ENCODE measurements around the gene VPS37D. TPM values are rescaled to one million over a fixed set of nuclear protein-coding genes. Genes with fewer than 3 reads are reported as not detected.
A peak's percentile ranks its signal among the peaks of the same experiment; 100 is the strongest.
"Not testable (repeated sequence)": the region's sequence is repeated elsewhere in the genome, so short reads cannot be mapped to it uniquely, and the experiment has no call there.

Gene VPS37D
- total RNA-seq, 2 donors from 2014 or later = 0.15 to 0.48 TPM

DNA sequence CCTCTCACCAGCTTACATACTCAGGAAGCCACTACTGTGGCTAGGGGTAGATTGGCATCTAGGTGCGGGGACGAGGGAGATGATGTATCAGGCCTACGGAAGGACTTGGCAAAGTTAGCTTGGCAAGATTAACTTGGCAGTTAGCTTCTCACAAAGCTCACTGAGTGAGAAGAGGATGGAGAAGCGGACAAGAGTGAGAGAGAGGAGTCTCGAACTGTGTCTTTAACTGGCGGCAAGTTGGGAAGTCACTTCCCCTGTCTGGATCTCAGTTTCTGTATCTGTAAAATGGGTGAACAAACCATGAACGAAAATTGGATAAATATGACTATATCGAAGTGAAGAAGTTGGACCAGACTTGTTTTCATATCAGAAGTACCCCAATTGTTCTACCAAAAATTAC, 33.8 kb upstream of the VPS37D start:
- Mint-ChIP-seq H3K27me3 (peaks cover 36% of the 10 kb centered on the region), H3K27ac (no peak overlapping the region), H3K9me3 (no peaks in the 10 kb centered on the region), H3K4me1 (no peaks in the 10 kb centered on the region), H3K4me3 (no peak overlapping the region), H3K36me3 (ENCODE audit: low read depth) (no peaks in the 10 kb centered on the region)
- no peak for ATAC-seq (replicated peaks)

- no peaks in the 10 kb centered on the region for H3K9me3 Mint-ChIP-seq
- no peaks in the 10 kb centered on the region for H3K4me1 Mint-ChIP-seq
- ATAC-seq (replicated peaks) = no peak
- no peak overlapping the region for H3K4me3 Mint-ChIP-seq
- no peak overlapping the region for H3K27ac Mint-ChIP-seq
- H3K27me3 Mint-ChIP-seq = peaks cover 29% of the 10 kb centered on the region
- no peaks in the 10 kb centered on the region for H3K36me3 Mint-ChIP-seq (ENCODE audit: low read depth)
Observed at GRCh38 chr7:73635428-73636200, 32.0 kb upstream of the VPS37D start.

DNA sequence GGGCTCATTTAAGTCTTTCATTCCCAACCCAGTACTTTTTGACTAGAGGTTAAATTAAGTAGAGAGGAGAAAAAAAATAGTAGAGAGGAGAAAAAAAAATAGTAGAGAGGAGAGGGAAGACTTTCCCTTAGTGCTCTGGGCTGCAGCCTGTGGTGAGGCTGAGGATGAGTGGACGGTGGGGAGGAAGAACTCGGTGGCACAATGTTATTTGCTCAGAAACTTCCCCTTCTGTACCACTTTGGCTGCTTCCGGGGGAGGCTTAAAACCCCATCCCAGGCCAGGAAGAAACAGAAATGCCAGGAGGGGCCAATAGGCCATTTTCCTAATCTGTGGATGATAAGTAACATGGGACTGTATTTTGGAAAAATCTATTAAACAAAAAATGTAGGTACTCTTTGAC, 28.7 kb upstream of the VPS37D start:
- peaks cover 4% of the 10 kb centered on the region for H3K9me3 Mint-ChIP-seq
- peaks cover 15% of the 10 kb centered on the region for H3K27me3 Mint-ChIP-seq
- ATAC-seq (replicated peaks) = no peak
- no peaks in the 10 kb centered on the region for H3K4me1 Mint-ChIP-seq
- no peak overlapping the region for H3K4me3 Mint-ChIP-seq
- H3K27ac Mint-ChIP-seq = no peak overlapping the region
- H3K36me3 Mint-ChIP-seq (ENCODE audit: low read depth) = no peaks in the 10 kb centered on the region

DNA sequence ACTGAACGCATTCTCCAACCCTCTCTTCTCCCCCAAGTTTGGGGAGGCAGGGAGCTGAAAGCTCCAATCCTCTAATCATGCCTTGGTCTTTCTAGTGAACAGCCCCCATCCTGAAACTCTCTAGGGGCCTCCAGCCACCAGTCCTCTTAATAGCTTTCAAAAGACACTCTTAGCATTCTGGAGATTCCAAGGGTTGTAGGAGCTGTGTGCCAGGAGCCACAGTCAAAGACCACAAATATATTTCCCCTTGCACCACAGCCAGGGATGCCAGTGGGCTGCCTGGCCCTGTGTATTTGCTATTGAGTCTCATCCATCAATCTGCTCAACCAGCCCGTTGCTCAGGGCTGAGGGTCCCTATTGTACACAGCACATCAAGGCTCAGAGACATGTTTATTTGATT, 24.8 kb upstream of the VPS37D start:
- H3K27ac Mint-ChIP-seq = no peak overlapping the region
- ATAC-seq (replicated peaks) = no peak
- H3K4me1 Mint-ChIP-seq = no peaks in the 10 kb centered on the region
- no peak overlapping the region for H3K4me3 Mint-ChIP-seq
- no peaks in the 10 kb centered on the region for H3K36me3 Mint-ChIP-seq (ENCODE audit: low read depth)
- H3K9me3 Mint-ChIP-seq = peaks cover 4% of the 10 kb centered on the region
- H3K27me3 Mint-ChIP-seq = peaks cover 17% of the 10 kb centered on the region

DNA sequence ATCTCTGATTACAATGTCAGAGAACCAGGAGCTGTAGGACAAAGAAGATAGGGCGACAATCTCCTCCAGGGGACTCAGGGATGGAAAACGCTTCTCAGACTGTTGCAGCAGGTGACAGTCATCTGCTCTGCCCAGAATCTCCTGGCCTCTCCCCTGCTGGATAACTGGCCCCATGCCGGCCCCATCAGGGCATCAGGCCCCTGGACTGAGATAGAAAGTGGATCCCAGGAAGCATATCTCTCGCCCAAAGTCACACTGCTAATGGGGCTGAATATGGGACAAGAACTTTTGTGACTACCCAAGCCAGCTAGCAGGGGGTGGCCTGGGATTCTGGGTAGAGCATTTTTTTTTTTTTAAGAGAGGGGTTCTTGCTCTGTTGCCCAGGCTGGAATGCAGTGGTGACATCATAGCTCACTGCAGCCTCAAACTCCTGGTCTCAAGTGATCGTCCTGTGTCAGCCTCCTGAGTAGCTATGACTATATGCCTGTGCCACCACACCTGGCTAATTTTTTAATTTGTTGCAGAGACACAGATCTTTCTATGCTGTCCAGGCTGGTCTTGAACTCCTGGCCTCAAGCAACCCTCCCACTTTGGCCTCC, 22.8 kb upstream of the VPS37D start:
- Mint-ChIP-seq H3K4me3 (no peak overlapping the region), H3K4me1 (peaks cover 16% of the 10 kb centered on the region), H3K27ac (no peak overlapping the region), H3K9me3 (peaks cover 4% of the 10 kb centered on the region), H3K36me3 (ENCODE audit: low read depth) (no peaks in the 10 kb centered on the region), H3K27me3 (peaks cover 33% of the 10 kb centered on the region)
- ATAC-seq (replicated peaks) = no peak

- peaks cover 4% of the 10 kb centered on the region for H3K9me3 Mint-ChIP-seq
- H3K4me3 Mint-ChIP-seq = no peak overlapping the region
- H3K4me1 Mint-ChIP-seq = peaks cover 16% of the 10 kb centered on the region
- ATAC-seq (replicated peaks) = no peak
- peaks cover 36% of the 10 kb centered on the region for H3K27me3 Mint-ChIP-seq
- H3K27ac Mint-ChIP-seq = no peak overlapping the region
- no peaks in the 10 kb centered on the region for H3K36me3 Mint-ChIP-seq (ENCODE audit: low read depth)
Observed at GRCh38 chr7:73645643-73646174, 21.9 kb upstream of the VPS37D start.

GRCh38 chr7:73646785-73647724, 20.6 kb upstream of the VPS37D start:
- H3K4me1 Mint-ChIP-seq = peaks cover 16% of the 10 kb centered on the region
- H3K36me3 Mint-ChIP-seq (ENCODE audit: low read depth) = no peaks in the 10 kb centered on the region
- H3K27ac Mint-ChIP-seq = no peak overlapping the region
- no peak overlapping the region for H3K4me3 Mint-ChIP-seq
- peaks cover 38% of the 10 kb centered on the region for H3K27me3 Mint-ChIP-seq
- ATAC-seq (replicated peaks) = no peak
- H3K9me3 Mint-ChIP-seq = peaks cover under 1% of the 10 kb centered on the region

DNA sequence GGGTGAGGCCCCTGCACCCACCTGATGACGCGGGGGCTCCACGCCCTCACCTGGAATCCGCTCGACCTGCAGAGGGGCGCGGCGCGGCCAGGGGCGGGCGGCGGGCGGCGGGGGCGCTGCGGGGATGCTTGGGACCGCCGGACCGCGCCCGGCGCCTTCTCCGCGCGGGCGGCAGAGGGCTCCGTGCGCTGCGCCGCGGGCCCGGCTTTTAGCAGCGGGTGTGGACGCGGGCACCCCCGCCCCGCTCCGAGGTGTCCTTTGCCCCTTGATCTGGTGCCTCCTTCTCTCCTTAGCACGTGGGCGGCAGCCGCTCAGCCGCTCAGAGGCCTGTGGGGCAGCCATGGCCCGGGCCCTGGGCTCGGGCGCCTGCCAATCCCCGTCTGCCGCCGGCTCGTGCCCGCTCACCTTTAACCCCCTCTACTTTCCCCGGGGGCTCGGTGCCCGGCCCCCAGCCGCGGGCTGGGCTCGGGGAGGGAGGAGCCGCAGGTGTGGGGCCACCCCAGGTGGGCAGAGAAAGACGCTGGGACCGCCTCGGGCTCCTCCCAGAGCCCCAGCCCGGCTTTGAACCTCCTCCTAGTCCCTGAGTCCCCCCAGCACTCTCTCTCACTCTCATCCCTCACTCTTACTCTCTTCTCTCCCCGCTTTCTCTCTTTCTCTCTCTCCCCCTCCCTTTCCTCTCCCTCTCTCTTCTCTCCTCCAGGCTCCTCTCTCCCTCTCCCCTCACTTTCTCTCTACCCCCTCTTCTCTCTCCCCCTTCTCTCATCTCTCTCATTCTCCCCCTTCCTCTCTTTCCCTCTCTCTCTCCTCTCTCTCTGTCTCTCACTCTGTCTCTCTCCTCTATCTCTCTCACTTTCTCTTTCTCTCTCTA, 19.7 kb upstream of the VPS37D start:
- Mint-ChIP-seq H3K36me3 (ENCODE audit: low read depth) (no peaks in the 10 kb centered on the region), H3K27me3 (peaks cover 43% of the 10 kb centered on the region), H3K9me3 (no peaks in the 10 kb centered on the region), H3K4me1 (peaks cover 16% of the 10 kb centered on the region), H3K4me3 (peak overlapping the region; percentile 62), H3K27ac (peak overlapping the region; percentile 40)
- ATAC-seq (replicated peaks) = peak; percentile 72

DNA sequence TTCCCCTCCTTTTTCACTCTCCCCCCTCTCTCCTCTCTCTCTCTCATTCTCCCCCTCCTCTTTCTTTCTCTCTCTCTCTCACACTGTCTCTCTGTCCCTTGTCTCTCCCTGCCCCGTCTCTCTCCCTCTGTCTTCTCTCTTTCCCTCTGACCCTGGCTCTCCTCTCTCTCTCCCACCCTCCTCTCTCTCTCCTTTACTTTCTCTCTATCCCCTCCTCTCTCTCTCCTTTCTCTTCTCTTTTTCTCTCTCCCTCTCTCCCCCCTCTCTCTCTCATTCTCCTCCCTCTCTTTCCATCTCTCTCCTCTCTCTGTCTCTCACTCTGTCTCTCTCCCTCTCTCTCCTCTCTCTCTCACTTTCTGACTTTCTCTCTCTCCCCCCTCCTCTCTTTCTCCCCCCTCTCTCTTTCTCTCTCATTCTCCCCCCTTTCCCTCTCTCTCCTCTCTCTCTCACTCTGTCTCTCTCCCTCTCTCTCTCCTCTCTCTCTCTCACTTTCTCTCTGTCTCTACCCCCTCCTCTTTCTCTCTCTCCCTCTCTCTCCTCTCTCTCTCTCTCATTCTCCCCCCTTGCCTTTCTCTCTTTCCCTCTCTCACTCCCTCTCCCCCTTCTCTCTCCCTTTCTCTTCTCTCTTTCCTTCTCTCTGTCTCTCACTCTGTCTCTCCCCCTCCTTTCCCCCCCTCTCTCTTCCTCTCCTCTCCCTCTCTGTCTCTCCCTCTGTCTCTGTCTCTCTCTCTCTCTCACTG, 18.9 kb upstream of the VPS37D start:
- H3K36me3 Mint-ChIP-seq (ENCODE audit: low read depth) = no peaks in the 10 kb centered on the region
- peaks cover 44% of the 10 kb centered on the region for H3K27me3 Mint-ChIP-seq
- ATAC-seq (replicated peaks) = no peak
- peak overlapping the region; percentile 62 for H3K4me3 Mint-ChIP-seq
- H3K9me3 Mint-ChIP-seq = no peaks in the 10 kb centered on the region
- H3K4me1 Mint-ChIP-seq = peaks cover 16% of the 10 kb centered on the region
- H3K27ac Mint-ChIP-seq = peak overlapping the region; percentile 40

DNA sequence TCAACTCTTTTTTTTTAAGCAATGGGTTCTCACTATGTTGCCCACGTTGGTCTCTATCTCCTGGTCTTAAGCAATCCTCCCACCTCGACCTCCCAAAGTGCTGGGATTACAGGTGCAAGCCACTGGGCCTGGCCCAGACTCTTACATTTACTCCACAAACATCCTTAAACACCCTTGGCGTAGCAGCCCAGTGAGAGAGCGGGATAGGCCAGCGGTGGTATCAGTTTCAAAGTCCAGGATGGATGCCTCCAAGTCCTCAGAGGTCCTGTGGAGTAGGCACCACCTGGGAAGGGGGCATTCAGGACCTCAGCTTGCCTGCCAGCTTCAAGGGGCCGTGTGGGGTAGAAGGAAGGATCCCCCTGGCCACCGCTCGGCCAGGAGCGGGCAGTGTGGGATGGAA, 18.1 kb upstream of the VPS37D start:
- H3K36me3 Mint-ChIP-seq (ENCODE audit: low read depth) = no peaks in the 10 kb centered on the region
- no peak for ATAC-seq (replicated peaks)
- no peaks in the 10 kb centered on the region for H3K9me3 Mint-ChIP-seq
- H3K27ac Mint-ChIP-seq = no peak overlapping the region
- H3K27me3 Mint-ChIP-seq = peaks cover 44% of the 10 kb centered on the region
- peak overlapping the region; percentile 62 for H3K4me3 Mint-ChIP-seq
- H3K4me1 Mint-ChIP-seq = peaks cover 16% of the 10 kb centered on the region

GRCh38 chr7:73650524-73650923, 17.1 kb upstream of the VPS37D start:
- no peak overlapping the region for H3K4me3 Mint-ChIP-seq
- peaks cover 16% of the 10 kb centered on the region for H3K4me1 Mint-ChIP-seq
- no peaks in the 10 kb centered on the region for H3K36me3 Mint-ChIP-seq (ENCODE audit: low read depth)
- H3K27me3 Mint-ChIP-seq = peaks cover 49% of the 10 kb centered on the region
- ATAC-seq (replicated peaks) = no peak
- no peaks in the 10 kb centered on the region for H3K9me3 Mint-ChIP-seq
- H3K27ac Mint-ChIP-seq = no peak overlapping the region

GRCh38 chr7:73652541-73652949, 15.1 kb upstream of the VPS37D start:
- Mint-ChIP-seq H3K4me1 (peaks cover 16% of the 10 kb centered on the region), H3K27me3 (peaks cover 38% of the 10 kb centered on the region), H3K27ac (no peak overlapping the region), H3K9me3 (no peaks in the 10 kb centered on the region), H3K36me3 (ENCODE audit: low read depth) (no peaks in the 10 kb centered on the region), H3K4me3 (no peak overlapping the region)
- ATAC-seq (replicated peaks) = no peak

DNA sequence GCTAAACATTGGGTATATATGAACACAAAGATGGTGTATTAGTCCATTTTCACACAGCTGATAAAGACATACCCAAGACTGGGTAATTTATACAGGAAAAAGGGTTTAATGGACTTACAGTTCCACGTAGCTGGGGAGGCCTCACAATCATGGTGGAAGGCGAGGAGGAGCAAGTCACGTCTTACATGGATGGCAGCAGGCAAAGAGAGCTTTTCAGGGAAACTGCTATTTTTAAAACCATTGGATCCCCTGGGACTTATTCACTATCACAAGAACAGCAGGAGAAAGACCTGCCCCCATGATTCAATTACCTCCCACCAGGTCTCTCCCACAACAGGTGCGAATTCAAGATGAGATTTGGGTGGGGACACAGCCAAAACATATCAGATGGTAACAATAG, 12.3 kb upstream of the VPS37D start:
- peaks cover 20% of the 10 kb centered on the region for H3K27me3 Mint-ChIP-seq
- H3K36me3 Mint-ChIP-seq (ENCODE audit: low read depth); H3K4me3 Mint-ChIP-seq; ATAC-seq (replicated peaks); H3K9me3 Mint-ChIP-seq; H3K27ac Mint-ChIP-seq; H3K4me1 Mint-ChIP-seq: not testable (repeated sequence)
